ENCODE measurements around the gene ZFHX3. TPM values are rescaled to one million over a fixed set of nuclear protein-coding genes. Genes with fewer than 3 reads are reported as not detected.

ZFHX3 gene
- total RNA-seq, 2 experiments from 2014 or later: 0.63 to 0.64 TPM

GRCh38 chr16:72889616-72890582 lies 158.0 kb downstream of the ZFHX3 start:
- H3K9me3 ChIP-seq (ENCODE audit: control insufficient read depth in 1 of 2, insufficient read depth in 1 of 2, low read length in 2 of 2): peaks cover 0 to 3% of the 10 kb centered on the region in 2 experiments
- DNase-seq (no peak), ATAC-seq (ENCODE audit: poor library complexity) (no peak)
- no peaks in the 10 kb centered on the region for H3K27me3 ChIP-seq (ENCODE audit: control insufficient read depth in 1 of 2, insufficient read depth in 2 of 2, low read length in 2 of 2)
- Mint-ChIP-seq H3K27me3 (no peaks in the 10 kb centered on the region), H3K9me3 (no peaks in the 10 kb centered on the region), H3K4me1 (ENCODE audit: low read depth) (no peaks in the 10 kb centered on the region), H3K4me3 (no peak overlapping the region), H3K36me3 (ENCODE audit: low read depth) (no peaks in the 10 kb centered on the region), H3K27ac (no peak overlapping the region)
- intact Hi-C loops (cut with DNase I, micrococcal nuclease): no loop called here
- no peak for TF ChIP-seq CTCF (IDR thresholded peaks at IDR 0.05)
- no peak overlapping the region for H3K27ac ChIP-seq (ENCODE audit: low read depth in 1 of 2, low read length in 2 of 2)
- H3K4me1 ChIP-seq (ENCODE audit: insufficient read depth, low read length): no peaks in the 10 kb centered on the region
- ChIA-PET CTCF (no interaction called here), POLR2A (no interaction called here)
- H3K36me3 ChIP-seq (ENCODE audit: insufficient read depth, low read length): no peaks in the 10 kb centered on the region
- no peak overlapping the region for H3K4me3 ChIP-seq (ENCODE audit: low read length)

GRCh38 chr16:72887537-72887936 lies 160.4 kb downstream of the ZFHX3 start:
- Mint-ChIP-seq H3K4me3 (no peak overlapping the region), H3K9me3 (no peaks in the 10 kb centered on the region), H3K27me3 (no peaks in the 10 kb centered on the region), H3K36me3 (ENCODE audit: low read depth) (no peaks in the 10 kb centered on the region), H3K4me1 (ENCODE audit: low read depth) (no peaks in the 10 kb centered on the region), H3K27ac (no peak overlapping the region)
- Histone ChIP-seq H3K36me3 (ENCODE audit: insufficient read depth, low read length) (no peaks in the 10 kb centered on the region), H3K27ac (ENCODE audit: low read depth in 1 of 2, low read length in 2 of 2) (no peak overlapping the region), H3K27me3 (ENCODE audit: control insufficient read depth in 1 of 2, insufficient read depth in 2 of 2, low read length in 2 of 2) (no peaks in the 10 kb centered on the region), H3K9me3 (ENCODE audit: control insufficient read depth in 1 of 2, insufficient read depth in 1 of 2, low read length in 2 of 2) (peaks cover 0 to 3% of the 10 kb centered on the region in 2 experiments), H3K4me1 (ENCODE audit: insufficient read depth, low read length) (no peaks in the 10 kb centered on the region), H3K4me3 (ENCODE audit: low read length) (no peak overlapping the region)
- ChIA-PET CTCF (no interaction called here), POLR2A (no interaction called here)
- no peak for TF ChIP-seq CTCF (IDR thresholded peaks at IDR 0.05)
- intact Hi-C loops (cut with DNase I, micrococcal nuclease): no loop called here
- ATAC-seq (ENCODE audit: poor library complexity) (no peak), DNase-seq (no peak)

- Histone ChIP-seq H3K4me1 (ENCODE audit: insufficient read depth, low read length) (no peaks in the 10 kb centered on the region), H3K27me3 (ENCODE audit: control insufficient read depth in 1 of 2, insufficient read depth in 2 of 2, low read length in 2 of 2) (no peaks in the 10 kb centered on the region), H3K4me3 (ENCODE audit: low read length) (no peak overlapping the region), H3K27ac (ENCODE audit: low read depth in 1 of 2, low read length in 2 of 2) (no peak overlapping the region), H3K9me3 (ENCODE audit: control insufficient read depth in 1 of 2, insufficient read depth in 1 of 2, low read length in 2 of 2) (peaks cover 0 to under 1% of the 10 kb centered on the region in 2 experiments), H3K36me3 (ENCODE audit: insufficient read depth, low read length) (no peaks in the 10 kb centered on the region)
- no peaks in the 10 kb centered on the region for H3K27me3 Mint-ChIP-seq
- intact Hi-C loops (cut with DNase I, micrococcal nuclease): no loop called here
- no peak for DNase-seq
- no peak for TF ChIP-seq CTCF (IDR thresholded peaks at IDR 0.05)
- POLR2A ChIA-PET: no interaction called here
- H3K36me3 Mint-ChIP-seq (ENCODE audit: low read depth): no peaks in the 10 kb centered on the region
- H3K4me3 Mint-ChIP-seq: no peak overlapping the region
- CTCF ChIA-PET: no interaction called here
- no peaks in the 10 kb centered on the region for H3K4me1 Mint-ChIP-seq (ENCODE audit: low read depth)
- no peak for ATAC-seq (ENCODE audit: poor library complexity)
- H3K9me3 Mint-ChIP-seq: no peaks in the 10 kb centered on the region
- no peak overlapping the region for H3K27ac Mint-ChIP-seq
Observed at GRCh38 chr16:72886346-72886974, 161.5 kb downstream of the ZFHX3 start.

Data from CD4-positive, alpha-beta T cell (primary cell).